Measurements from ENCODE around the gene HNF1A. TPM values are rescaled to one million over a fixed set of nuclear protein-coding genes. Genes with fewer than 3 reads are reported as not detected.

Gene HNF1A
- total RNA-seq, 2 experiments from 2014 or later, result not detected

DNA sequence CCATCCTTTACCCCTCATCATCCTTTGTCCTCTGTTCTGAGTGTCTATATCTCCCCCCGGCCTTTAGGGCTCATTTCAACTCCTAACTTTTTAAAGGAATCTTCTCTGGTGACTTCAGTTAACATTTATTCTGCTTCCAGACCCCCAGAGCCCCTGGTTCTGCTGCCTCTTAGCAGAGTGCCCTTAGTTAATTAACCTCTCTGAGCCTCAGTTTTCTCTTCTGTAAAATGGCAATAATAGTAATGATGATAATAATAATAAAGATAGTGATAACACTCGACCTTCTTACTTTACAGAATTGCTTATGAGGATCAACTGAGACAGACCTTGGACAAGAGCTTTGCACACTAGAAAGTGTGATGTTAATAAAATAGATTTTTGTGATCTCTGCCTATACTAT lies 44.4 kb downstream of the HNF1A start:
- no peak for DNase-seq
- CTCF ChIA-PET, result no interaction called here
- Mint-ChIP-seq H3K36me3 (ENCODE audit: low read depth) (peaks cover 5% of the 10 kb centered on the region), H3K9me3 (no peaks in the 10 kb centered on the region), H3K27ac (no peak overlapping the region), H3K4me1 (ENCODE audit: low read depth) (no peaks in the 10 kb centered on the region), H3K27me3 (ENCODE audit: low read depth) (no peaks in the 10 kb centered on the region), H3K4me3 (no peak overlapping the region)
- intact Hi-C loops (cut with micrococcal nuclease), result no loop called here

DNA sequence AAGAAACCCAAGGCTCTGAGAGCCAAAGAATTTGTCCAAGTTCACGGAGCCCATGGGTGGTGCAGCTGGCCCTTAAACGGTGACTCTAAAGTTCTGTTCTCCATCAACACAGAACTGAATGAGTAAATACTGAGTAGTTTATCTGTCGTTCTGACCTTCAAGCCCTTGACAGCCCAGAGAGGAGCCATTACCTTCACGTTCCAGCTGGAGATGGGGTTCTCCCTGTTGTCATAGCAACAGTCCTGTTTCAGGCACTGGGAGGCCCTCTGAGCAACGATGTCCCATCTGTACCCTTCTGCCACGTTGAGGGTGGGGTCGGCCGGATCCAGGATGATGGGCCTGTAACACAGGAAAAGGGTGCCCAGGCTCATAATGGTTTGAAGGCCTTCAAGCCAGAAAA lies 45.5 kb downstream of the HNF1A start:
- H3K36me3 Mint-ChIP-seq (ENCODE audit: low read depth), result peaks cover 5% of the 10 kb centered on the region
- no peak overlapping the region for H3K4me3 Mint-ChIP-seq
- H3K27ac Mint-ChIP-seq, result no peak overlapping the region
- intact Hi-C loops (cut with micrococcal nuclease), result no loop called here
- CTCF ChIA-PET, result interaction anchor here (1.2 kb wide), 1 partner anchor 10 kb away, joined by 3 read pairs; no protein-coding TSS in a partner anchor
- no peaks in the 10 kb centered on the region for H3K4me1 Mint-ChIP-seq (ENCODE audit: low read depth)
- DNase-seq, result no peak
- no peaks in the 10 kb centered on the region for H3K9me3 Mint-ChIP-seq
- no peaks in the 10 kb centered on the region for H3K27me3 Mint-ChIP-seq (ENCODE audit: low read depth)

DNA sequence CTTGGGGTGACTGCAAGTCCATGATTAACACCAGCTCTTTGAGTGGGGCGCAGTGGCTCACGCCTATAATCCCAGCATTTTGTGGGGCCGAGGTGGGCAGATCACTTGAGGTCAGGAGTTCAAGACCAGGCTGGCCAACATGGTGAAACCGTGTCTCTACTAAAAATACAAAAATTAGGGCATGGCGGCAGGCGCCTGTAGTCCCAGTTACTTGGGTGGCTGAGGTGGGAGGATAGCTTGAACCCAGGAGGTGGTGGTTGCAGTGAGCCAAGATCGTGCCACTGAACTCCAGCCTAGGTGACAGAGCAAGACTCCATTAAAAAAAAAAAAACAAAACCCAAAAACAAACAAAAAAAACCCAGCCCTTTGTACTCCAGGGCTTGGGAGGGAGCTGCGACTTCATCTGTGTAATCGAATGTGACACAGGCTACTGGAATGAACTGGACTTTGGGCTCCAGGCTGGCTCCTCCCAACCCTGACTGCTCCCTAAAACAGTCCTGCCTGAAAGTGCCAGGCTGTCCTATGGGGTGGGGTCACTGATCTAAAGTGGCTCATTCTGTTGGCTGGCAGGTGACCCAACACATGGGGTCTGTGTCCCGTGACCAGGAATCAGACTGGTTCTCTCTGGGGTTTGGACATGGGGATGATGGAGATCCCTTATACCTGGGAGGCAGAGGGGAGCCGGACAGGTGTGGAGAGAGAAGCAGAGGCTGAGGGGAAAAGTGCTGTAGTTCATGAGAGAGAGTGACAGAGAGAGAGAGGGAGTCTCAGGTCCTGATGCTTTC lies 47.3 kb downstream of the HNF1A start:
- Mint-ChIP-seq H3K4me1 (ENCODE audit: low read depth) (no peaks in the 10 kb centered on the region), H3K36me3 (ENCODE audit: low read depth) (peaks cover 5% of the 10 kb centered on the region), H3K4me3 (no peak overlapping the region), H3K27me3 (ENCODE audit: low read depth) (no peaks in the 10 kb centered on the region), H3K9me3 (no peaks in the 10 kb centered on the region), H3K27ac (no peak overlapping the region)
- intact Hi-C loops (cut with micrococcal nuclease), result no loop called here
- no peak for DNase-seq
- CTCF ChIA-PET, result no interaction called here

DNA sequence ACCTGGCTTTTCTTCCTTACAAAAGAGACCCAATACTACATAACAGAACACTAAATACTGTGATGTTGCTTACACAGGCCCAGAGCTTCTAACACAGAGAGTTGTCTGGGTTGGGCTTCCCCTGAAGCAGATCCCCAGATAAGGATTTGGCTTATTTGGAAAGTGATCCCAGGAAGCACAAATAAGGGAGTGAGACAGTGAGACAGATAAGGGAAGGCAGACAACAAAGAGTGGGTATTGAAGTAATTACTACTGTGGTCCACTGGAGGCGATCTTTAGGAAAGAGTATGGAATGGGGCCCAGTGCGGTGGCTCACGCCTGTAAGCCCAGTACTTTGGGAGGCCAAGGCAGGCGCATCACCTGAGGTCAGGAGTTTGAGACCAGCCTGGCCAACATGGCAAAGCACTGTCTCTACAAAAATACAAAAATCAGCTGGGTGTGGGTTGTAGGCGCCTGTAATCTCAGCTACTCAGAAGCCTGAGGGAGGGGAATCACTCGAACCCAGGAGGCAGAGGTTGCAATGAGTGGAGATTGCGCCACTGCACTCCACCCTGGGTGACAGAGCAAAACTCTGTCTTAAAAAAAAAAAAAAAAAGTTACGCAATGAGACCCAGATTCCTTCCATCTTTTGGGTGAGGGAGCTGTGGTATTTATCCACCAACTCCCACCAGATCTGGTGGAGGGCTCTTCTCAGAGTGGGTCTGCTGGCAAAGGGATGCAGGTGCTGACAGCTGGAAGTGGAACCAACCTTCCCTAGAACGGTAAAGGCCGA lies 48.1 kb downstream of the HNF1A start:
- Mint-ChIP-seq H3K27ac (no peak overlapping the region), H3K9me3 (no peaks in the 10 kb centered on the region), H3K4me1 (ENCODE audit: low read depth) (no peaks in the 10 kb centered on the region), H3K27me3 (ENCODE audit: low read depth) (no peaks in the 10 kb centered on the region), H3K4me3 (no peak overlapping the region), H3K36me3 (ENCODE audit: low read depth) (peaks cover 5% of the 10 kb centered on the region)
- no peak for DNase-seq
- intact Hi-C loops (cut with micrococcal nuclease), result no loop called here
- CTCF ChIA-PET, result interaction anchor here (0.6 to 1.0 kb wide), 2 partner anchors 33 to 104 kb away, joined by 5 read pairs; no protein-coding TSS in a partner anchor

DNA sequence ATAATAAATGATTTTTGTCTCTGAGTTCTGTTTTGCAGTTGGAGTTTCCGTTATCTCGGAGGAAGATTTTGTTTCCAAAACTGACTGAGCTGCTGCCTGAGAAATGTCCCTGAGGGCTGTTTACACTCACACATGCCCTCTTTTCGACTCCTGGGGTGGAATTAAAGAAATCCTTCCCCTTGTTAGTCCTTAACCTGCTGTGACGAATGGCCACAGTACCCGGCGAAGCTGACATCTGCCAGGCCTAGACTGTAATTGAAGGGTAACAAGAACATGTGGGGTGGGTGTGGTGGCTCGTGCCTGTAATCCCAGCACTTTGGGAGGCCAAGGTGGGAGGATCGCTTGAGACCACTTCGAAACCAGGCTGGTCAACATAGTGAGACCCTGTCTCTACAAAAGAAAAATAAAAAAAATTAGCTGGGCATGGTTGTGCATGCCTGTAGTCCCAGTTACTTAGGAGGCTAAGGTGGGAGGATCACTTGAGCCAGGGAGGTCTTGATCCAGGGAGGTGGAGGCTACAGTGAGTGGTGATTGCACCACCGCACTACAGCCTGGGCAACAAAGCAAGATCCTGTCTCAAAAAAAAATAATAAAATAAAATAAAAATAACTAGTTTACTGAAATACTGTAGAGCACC lies 52.4 kb downstream of the HNF1A start:
- H3K4me1 Mint-ChIP-seq (ENCODE audit: low read depth), result peaks cover 30% of the 10 kb centered on the region
- no peaks in the 10 kb centered on the region for H3K9me3 Mint-ChIP-seq
- intact Hi-C loops (cut with micrococcal nuclease), result loop anchor here (5.0 to 10.0 kb wide), 5 partner anchors 624 to 1074 kb away; no protein-coding TSS in a partner anchor
- no peak for DNase-seq
- CTCF ChIA-PET, result interaction anchor here (0.6 kb wide), 1 partner anchor 218 kb away, joined by 3 read pairs; no protein-coding TSS in a partner anchor
- H3K27ac Mint-ChIP-seq, result no peak overlapping the region
- H3K4me3 Mint-ChIP-seq, result no peak overlapping the region
- H3K36me3 Mint-ChIP-seq (ENCODE audit: low read depth), result peaks cover 5% of the 10 kb centered on the region
- no peaks in the 10 kb centered on the region for H3K27me3 Mint-ChIP-seq (ENCODE audit: low read depth)

GRCh38 chr12:121033625-121034349 lies 55.4 kb downstream of the HNF1A start:
- CTCF ChIA-PET, result interaction anchor here (0.6 to 1.5 kb wide), 11 partner anchors 10 to 504 kb away, joined by 3 to 5 read pairs (median 3); partner anchors contain the start of gene C12orf43
- H3K27ac Mint-ChIP-seq, result peak overlapping the region; percentile 58
- no peaks in the 10 kb centered on the region for H3K27me3 Mint-ChIP-seq (ENCODE audit: low read depth)
- H3K9me3 Mint-ChIP-seq, result no peaks in the 10 kb centered on the region
- H3K4me3 Mint-ChIP-seq, result no peak overlapping the region
- peaks cover 2% of the 10 kb centered on the region for H3K36me3 Mint-ChIP-seq (ENCODE audit: low read depth)
- peaks cover 52% of the 10 kb centered on the region for H3K4me1 Mint-ChIP-seq (ENCODE audit: low read depth)
- DNase-seq, result peak; percentile 82
- intact Hi-C loops (cut with micrococcal nuclease), result loop anchor here (1.0 to 10.0 kb wide), 7 partner anchors 17 to 1071 kb away; partner anchors contain the start of gene C12orf43

DNA sequence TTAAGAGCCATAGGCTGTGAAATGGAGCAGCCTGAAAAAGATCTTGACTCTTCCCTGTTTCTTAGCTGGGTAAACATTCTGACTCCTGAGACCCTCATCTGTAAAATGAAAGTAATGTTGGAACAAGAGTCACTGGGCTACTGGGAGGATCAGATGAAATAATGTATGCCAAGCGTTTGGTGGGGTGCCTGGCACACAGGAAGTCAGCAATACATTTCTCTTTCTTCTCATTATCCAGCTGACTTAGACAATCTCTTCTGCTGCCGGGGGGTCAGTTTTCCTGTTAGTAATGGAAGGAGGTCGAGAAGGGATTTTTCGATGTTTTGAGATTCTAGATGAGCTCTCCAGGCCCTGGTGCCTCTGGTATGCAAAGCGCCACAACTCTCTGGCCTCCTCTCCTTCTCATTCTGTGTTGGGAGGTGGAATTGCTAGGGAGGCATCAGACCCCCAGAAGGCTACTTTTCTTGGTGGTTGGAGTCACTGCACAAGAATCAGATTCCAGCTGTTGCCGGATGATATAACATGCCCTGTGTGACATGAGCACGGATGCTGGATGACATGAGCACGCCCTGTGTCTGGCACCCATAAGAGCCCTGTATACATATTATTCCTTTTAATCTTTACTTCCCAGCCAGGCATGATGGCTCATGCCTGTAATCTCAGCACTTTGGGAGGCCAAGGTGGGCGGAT lies 56.4 kb downstream of the HNF1A start:
- no peak for DNase-seq
- intact Hi-C loops (cut with micrococcal nuclease), result loop anchor here (1.0 to 10.0 kb wide), 8 partner anchors 18 to 1070 kb away; partner anchors contain the start of genes C12orf43 and RNF10
- Mint-ChIP-seq H3K4me3 (no peak overlapping the region), H3K27me3 (ENCODE audit: low read depth) (no peaks in the 10 kb centered on the region), H3K36me3 (ENCODE audit: low read depth) (peaks cover 2% of the 10 kb centered on the region), H3K4me1 (ENCODE audit: low read depth) (peaks cover 61% of the 10 kb centered on the region), H3K27ac (peak overlapping the region; percentile 58), H3K9me3 (no peaks in the 10 kb centered on the region)
- CTCF ChIA-PET, result interaction anchor here (0.6 to 1.5 kb wide), 4 partner anchors 11 to 61 kb away, joined by 3 to 7 read pairs (median 3); partner anchors contain the start of gene C12orf43

GRCh38 chr12:121036810-121037326 lies 58.5 kb downstream of the HNF1A start:
- Mint-ChIP-seq H3K27me3 (ENCODE audit: low read depth) (no peaks in the 10 kb centered on the region), H3K27ac (peak overlapping the region; percentile 86), H3K4me1 (ENCODE audit: low read depth) (peaks cover 64% of the 10 kb centered on the region), H3K36me3 (ENCODE audit: low read depth) (peaks cover 2% of the 10 kb centered on the region), H3K4me3 (peak overlapping the region; percentile 75), H3K9me3 (no peaks in the 10 kb centered on the region)
- CTCF ChIA-PET, result interaction anchor here (0.6 to 2.8 kb wide), 3 partner anchors 23 to 177 kb away, joined by 3 to 11 read pairs (median 3); no protein-coding TSS in a partner anchor
- peak; percentile 76 for DNase-seq
- intact Hi-C loops (cut with micrococcal nuclease), result loop anchor here (1.0 to 10.0 kb wide), 6 partner anchors 92 to 1068 kb away; partner anchors contain the start of genes MLEC and RNF10

DNA sequence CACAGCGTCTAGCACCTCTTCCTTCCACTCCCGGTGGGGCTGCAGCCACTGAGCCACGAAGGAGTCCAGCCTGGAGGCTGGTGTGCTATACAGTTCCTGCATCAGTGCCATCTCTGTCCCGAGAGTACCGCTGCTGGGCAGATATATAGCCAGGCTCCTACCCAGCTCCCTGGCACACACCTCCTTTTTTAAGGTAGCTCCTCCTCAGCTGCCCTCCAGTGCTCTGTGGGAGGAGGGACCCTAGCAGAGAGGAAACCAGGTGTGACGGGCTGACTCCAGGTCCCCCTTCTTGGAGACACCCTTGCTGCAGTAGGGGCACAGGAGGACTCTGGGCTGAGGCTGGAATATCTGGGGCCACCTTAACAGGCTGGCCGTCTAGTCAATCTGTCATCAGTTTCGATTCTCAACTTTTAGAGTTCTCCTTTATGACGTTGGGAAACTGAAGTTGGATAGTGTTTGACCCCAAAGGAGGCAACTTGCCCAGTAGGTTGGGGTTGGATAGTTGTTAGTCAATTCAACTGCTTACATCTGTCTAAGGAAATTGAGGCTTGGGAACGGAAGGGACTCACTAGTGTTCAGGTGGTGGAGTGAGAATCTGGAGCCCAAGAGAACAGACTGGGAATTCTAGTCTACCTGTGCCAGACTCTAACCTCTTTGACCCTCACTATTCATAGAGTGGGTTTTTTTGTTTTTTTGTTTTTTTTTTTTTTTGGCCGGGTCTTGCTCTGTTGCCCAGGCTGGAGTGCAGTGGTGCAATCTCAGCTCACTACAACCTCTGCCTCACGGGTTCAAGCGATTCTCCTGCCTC lies 60.7 kb downstream of the HNF1A start, which contains the start of gene OASL:
OASL (minus strand) TSS at position 386 of the 808 bp plus-strand sequence; CDS start at position 111, 275 bp downstream.
- H3K4me3 Mint-ChIP-seq, result peak within 1 kb of the TSS; percentile 75
- intact Hi-C loops (cut with micrococcal nuclease), result loop anchor here (1.0 to 10.0 kb wide), 5 partner anchors 21 to 1066 kb away; partner anchors contain the start of gene RNF10
- H3K36me3 Mint-ChIP-seq (ENCODE audit: low read depth), result no peaks in the 10 kb centered on the region
- CTCF ChIA-PET, result interaction anchor here (0.5 to 2.8 kb wide), 5 partner anchors 21 to 747 kb away, joined by 3 to 11 read pairs (median 3); partner anchors contain the start of gene RNF34
- H3K4me1 Mint-ChIP-seq (ENCODE audit: low read depth), result peaks cover 50% of the 10 kb centered on the region
- peak within 1 kb of the TSS; percentile 70 for H3K27ac Mint-ChIP-seq
- DNase-seq, result peak; percentile 55
- no peaks in the 10 kb centered on the region for H3K9me3 Mint-ChIP-seq
- peaks cover 8% of the 10 kb centered on the region for H3K27me3 Mint-ChIP-seq (ENCODE audit: low read depth)

DNA sequence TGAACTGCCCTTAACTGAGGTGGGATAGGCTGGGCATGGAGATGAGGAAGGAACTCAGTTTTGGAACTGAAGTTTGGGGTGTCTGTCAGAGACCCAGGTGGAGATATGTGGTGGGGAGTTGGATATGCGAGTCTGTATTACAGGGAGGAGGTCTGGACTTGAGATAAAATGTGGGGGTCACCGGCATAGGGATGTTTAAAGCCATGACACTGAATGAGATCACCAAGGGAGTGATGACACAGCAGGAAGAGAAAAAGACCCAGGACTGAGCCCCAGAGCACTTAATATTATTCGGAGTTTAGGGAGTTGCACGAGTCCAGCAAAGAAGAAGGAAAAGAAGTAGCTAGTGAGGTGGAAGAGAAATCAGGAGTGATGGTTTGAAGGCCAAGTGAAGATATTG lies 64.7 kb downstream of the HNF1A start:
- Mint-ChIP-seq H3K27me3 (ENCODE audit: low read depth) (peaks cover 8% of the 10 kb centered on the region), H3K9me3 (no peaks in the 10 kb centered on the region), H3K36me3 (ENCODE audit: low read depth) (no peaks in the 10 kb centered on the region), H3K27ac (no peak overlapping the region), H3K4me1 (ENCODE audit: low read depth) (peaks cover 24% of the 10 kb centered on the region), H3K4me3 (no peak overlapping the region)
- CTCF ChIA-PET, result no interaction called here
- DNase-seq, result no peak
- intact Hi-C loops (cut with micrococcal nuclease), result no loop called here

Data from activated naive CD4-positive, alpha-beta T cell treated with anti-CD3 and anti-CD28 coated beads for 36 hours (primary cell).